Activated CD4-positive, alpha-beta T cell treated with anti-CD3 and anti-CD28 coated beads, Interleukin-2, amount 50 U/mL, for 1 hour (primary cell): Measurements from ENCODE around the gene SNRPF.
"Not testable (repeated sequence)": the region's sequence is repeated elsewhere in the genome, so short reads cannot be mapped to it uniquely, and the experiment has no call there.

Source experiments
- DNase-seq: peaks from one replicate; pipeline ENCODE4 v3.0.0-alpha.2; 2020

The SNRPF gene

DNA sequence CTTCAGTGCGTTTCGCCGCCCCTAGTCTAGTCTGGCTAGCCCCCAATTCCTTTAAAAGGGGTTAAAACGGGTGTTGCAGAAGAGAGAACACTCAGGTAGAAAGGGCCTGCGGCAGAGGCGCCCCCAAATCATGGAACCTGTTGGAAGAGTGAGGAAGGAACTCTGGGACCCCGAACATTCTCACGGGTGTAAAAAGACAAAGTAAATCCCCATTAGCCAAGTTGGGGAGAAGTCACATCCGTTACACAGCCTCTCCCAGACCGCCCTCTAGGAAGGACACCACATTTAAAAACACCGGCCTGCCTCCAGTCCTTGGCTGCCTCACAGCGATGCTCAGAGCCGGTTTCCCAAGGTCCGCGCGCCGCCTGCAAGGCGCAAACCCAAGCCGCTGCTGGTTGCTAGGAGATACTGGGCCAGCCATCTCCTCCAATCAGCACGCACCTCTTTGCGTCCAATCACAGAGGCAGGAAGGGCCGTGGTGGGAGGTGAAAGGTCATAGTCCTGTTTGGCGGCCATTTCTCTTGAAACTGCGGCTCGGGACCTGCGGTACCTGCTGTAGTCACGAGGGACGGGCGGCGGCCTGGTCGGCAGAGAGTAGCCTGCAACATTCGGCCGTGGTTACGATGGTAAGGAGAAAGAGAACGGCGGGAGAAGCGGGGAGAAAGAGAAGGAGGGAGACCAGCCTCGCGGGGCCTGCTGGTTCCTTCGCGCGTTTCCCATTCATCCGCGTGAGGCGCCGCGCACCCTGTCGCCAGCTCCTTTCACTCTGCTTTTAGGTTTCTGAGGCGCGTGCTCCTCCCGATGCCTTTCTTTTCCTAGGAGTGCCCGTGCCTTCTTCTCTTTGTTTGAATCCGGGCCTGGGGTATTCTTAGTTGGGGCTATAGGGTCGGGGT, at the start of gene SNRPF:
Gene SNRPF, plus strand, starts transcription at position 502 of the 893 bp plus-strand sequence. Its CDS starts 122 bp downstream, at position 624.
- peak; percentile 90 for DNase-seq

DNA sequence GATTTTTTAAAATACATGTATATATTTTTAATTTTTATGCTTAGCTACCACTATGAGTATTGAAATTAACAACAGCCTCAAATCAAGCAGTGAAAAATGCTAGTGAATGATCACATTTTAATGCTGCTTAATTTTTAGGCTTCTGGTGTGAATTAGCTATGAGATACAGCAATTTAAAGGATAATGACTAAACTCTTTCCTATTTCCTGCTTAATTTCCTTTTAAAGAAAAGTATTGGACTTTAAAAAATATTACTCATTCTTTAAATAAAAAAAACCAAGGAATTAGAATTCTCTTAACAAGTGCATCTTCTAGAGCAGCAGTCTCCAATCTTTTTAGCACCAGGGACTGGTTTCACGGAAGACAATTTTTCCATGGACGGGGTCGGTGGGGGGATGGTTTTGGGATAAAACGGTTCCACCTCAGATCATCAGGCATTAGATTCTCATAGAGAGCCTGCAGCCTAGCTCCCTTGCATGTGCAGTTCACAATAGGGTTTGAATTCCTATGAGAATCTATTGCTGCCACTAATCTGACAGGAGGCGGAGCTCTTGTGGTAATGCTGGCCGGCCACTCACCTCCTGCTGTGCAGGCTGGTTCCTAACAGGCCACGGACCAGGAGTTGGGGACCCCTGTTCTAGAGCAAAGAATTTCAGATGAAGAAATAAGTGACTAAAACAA, 49.6 kb upstream of the SNRPF start:
- no peak for DNase-seq

DNA sequence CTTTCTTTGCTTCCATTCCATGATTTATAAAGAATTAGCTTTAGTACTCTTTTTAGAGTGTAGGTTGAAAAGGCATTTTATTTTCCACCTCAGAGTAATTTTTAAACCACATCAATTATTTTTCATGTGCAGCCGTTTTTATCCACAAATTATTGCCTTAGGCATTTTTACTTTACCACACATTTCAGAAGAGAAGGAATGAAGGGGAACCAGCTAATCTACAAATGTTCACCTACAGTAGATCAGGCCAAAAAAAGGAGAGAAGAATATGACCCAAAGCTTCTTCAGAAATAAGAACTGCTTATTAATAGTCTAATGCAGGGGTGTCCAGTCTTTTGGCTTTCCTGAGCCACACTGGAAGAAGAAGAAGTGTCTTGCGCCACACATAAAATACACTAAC, 48.3 kb upstream of the SNRPF start:
- DNase-seq, result no peak

DNA sequence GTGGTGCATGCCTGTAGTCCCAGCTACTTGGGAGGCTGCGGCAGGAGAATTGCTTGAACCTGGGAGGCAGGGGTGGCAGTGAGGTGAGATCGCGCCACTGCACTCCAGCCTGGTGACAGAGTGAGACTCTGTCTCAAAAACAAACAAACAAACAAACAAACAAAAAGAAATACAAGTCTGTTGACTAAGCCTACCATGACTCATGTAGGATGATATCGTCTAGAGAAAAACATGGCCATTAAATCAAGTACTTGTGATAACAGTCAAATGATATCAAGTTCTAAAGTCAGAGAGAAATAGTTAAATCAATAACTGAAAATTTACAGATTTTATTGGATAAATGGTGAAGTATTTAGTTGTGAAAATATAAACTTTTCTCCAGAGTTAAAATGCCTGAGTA, 46.6 kb upstream of the SNRPF start:
- DNase-seq, result not testable (repeated sequence)

DNA sequence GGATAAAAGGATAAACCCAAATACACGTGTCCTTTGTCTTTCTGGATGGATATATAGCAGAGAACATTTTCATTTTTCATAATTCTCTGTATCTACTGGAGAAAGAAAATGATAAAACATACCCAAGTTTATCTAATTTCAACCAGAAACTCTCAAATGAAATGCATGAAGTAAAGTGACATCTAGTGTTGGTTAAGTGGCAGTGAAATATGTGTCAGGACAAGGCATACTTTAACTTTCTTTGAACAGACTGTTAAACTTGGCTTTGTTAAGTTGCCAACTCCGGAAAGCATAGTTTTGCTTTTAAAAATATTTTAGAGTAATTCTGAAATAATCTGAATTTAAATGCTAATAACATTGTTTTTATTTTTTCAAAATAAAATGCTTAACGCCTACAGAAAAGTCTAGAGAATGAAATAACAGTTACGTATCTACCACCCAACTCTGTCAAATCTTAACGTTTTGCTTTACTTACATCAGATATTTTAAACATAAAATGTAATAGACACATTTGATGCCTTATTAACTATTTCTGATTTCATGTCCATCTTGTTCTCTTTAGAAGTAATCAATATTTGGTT, 43.0 kb upstream of the SNRPF start:
- no peak for DNase-seq

DNA sequence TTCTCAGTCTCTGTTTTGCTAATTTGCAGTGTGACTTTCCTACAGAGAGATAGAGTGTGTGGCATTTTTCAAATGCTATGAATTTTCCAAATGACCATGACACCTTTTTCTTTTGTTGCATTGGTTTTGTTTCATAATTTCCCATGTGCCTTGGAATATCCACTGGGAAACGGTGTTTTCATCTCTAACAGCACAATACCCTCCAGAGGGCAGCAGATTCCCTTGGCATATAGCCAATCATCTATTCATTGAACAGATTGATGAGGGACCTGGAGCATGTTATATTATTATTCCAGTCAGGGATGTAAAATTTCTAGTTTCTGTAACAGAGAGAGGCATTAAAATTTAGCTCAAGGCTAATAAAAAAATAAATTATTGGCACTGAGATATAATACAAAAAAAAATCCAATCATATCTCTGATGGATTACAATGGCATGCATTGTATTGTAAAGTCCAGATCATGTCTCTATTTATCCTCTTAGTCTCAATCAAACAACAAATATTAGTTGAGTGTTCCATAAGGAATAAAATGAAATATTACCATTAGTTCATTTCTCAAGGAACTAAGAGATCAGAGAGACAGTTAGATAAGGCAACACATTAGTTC, 38.6 kb upstream of the SNRPF start:
- no peak for DNase-seq

DNA sequence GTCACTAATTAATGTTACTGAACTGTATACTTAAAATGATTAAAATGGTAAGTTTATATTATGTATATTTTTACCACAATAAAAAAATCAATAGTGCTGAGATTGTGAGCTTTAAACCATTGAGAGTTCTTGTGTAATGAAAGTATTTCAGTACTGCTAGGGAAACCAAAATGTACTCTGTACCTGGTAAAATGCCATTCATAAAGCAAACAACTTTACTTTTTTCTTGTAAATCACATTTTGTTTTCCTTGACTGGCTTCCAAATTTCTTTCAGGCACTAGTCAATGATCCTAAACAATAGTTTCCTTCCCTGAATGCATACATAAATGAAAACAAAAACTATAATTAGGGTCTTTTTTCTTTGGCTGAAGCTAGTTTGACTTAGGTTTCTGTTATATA, 29.4 kb upstream of the SNRPF start:
- DNase-seq, result no peak

DNA sequence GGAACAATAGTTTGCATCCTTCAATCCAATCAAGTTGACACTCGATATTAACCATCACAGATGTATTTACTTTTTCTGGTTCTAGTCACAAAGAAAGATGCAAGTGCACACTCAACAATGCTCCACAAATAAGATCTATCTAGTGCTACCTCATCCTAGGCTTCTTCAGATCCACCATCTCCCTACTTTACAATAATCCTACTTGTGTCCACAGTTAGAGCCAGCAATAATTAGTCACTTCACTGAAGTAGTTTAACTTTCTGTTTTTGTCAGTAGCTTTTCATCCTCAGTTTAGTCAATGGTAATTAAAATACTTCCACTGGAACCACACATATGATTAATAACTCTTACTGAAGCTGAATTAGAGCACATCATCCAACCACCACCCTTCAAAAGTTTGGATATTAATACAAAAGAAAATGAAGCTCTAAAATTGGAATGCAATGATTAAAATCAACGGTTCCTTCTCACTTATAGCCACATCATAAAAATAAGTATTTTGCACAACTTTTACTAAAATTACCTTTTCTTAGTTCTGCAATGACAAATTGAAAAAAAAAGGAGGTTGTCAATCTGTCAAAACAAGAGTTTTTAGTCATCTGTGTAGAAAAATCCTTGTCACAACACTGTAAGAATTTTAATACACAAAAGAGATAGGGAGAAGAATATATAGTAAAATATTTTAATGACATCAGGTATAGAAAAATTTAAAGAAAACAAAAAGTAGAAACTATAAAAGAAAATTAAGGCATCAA, 28.2 kb upstream of the SNRPF start:
- no peak for DNase-seq

DNA sequence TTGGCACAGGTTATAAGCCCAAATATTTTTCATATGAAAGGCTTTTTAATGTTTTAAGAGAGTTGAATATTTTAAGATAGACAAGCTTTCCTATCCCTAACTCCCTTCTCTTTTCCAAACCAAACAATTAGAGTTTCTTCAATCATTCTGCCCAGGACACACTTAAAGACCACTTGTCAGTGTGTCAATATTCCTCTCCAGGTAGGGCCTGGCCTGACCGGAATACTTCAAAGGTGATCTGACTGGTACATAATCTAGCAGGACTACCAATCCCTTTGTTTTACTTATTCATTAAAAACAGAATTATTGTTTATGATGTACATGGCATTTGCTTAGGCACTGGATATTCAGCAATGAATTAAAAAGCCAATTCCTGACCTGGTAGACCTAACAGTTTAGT, 24.2 kb upstream of the SNRPF start:
- DNase-seq, result no peak

DNA sequence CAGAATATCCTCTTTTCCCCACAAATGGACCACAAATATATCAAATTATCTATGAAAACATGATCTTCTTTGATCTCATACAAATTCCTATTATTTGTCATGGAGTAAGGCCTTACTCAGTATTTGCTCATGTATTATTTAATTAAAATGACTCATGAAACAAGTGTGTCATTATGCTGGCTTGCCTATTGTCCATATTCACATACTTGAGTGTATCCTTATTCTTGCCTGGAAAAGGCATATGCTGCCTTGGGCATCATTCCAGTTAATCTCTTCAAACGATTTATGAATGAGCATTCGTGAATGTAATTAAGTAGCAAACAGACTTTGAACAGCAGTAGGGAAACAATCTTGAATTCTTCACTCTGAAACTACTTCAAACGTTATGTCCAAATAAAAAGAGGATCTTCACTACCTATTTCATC, 22.6 kb upstream of the SNRPF start:
- DNase-seq, result no peak

DNA sequence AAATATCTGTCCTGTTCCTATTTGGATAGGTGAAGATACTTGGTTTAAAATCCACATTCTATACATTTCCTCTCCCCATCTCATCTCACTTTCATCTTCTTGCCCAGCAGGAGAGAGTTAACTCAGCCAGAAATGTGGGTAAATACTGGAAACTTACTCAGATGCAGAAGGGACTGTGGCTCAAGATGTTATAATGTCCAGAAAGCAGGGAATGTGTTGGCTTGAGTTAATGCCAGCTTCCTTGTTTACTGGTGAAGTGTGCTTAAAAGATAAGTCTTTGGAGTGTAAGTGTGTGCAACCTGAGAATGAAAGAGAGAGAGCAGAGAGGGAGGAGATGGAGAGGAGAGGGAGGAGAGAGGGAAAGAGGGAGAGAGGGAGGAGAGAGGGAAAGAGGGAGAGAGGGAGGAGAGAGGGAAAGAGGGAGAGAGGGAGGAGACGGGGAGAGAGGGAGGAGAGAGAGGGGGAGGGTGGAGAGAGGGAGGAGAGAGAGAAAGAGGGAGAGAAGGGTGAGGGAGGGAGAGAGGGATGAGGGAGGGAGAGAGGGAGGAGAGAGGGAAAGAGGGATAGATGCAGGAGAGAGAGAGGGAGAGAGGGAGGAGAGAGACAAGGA, 22.0 kb upstream of the SNRPF start:
- no peak for DNase-seq

DNA sequence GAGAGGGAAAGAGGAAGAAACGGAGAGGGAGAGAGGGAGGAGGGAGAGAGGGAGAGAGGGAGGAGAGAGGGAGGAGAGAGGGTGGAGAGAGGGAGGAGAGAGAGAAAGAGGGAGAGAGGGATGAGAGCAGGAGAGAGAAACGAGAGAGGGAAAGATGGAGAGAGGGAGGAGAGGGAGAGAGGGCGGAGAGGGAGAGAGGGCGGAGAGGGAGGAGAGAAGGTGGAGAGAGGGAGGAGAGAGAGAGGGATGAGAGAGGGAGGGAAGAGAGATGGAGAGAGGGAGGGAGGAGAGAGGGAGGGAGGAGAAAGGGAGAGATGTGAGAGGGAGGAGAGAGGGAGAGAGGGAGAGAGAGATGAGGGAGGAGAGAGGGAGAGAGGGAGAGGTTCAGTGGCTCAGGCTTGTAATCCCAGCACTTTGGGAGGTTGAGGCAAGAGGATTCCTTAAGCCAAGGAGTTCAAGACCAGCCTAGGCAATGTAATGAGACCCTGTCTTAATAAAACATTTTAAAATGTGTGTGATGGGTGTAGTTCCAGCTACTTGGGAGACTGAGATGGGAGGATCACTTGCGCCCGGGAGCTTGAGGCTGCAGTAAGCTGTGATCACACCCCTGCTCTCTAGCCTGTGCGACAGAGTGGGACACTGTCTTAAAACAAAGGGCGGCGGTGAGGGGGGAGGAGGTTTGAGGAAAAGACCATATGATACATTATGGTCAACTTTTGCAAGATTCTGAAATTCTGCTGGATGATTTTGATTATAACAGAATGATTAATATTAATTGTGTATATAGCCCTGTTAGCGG, 21.3 kb upstream of the SNRPF start:
- no peak for DNase-seq

DNA sequence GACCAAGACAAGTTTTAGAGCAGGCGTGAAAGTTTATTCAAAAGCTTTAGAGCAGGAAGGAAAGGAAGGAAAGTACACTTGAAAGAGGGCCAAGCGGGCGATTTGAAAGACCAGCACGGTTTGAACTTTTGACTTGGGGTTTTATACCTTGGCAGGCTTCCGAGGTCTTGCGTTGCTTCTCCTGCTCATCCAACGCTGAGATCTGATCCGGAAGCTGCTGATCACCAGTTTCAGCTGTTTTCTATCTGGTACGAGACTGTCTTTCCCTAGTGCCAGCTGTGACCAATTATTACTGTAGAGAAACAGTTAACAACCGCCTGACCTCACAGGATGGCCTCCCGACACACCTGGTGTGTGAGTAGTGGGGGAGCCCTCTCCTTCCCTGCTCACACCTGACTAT, 20.6 kb upstream of the SNRPF start:
- no peak for DNase-seq

DNA sequence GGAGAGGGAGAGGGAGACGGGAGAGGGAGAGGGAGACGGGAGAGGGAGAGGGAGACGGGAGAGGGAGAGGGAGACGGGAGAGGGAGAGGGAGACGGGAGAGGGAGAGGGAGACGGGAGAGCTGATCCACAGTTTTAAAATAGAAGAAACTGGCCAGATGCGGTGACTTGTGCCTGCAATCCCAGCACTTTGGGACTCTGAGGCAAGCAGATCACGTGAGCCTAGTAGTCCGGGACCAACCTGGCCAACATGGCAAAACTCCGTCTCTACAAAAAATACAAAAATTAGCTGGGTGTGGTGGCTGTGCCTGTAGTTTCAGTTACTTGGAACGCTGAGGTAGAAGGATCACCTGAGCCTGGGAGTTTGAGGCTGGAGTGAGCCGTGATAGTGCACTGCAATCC, 16.3 kb upstream of the SNRPF start:
- DNase-seq, result not testable (repeated sequence)

DNA sequence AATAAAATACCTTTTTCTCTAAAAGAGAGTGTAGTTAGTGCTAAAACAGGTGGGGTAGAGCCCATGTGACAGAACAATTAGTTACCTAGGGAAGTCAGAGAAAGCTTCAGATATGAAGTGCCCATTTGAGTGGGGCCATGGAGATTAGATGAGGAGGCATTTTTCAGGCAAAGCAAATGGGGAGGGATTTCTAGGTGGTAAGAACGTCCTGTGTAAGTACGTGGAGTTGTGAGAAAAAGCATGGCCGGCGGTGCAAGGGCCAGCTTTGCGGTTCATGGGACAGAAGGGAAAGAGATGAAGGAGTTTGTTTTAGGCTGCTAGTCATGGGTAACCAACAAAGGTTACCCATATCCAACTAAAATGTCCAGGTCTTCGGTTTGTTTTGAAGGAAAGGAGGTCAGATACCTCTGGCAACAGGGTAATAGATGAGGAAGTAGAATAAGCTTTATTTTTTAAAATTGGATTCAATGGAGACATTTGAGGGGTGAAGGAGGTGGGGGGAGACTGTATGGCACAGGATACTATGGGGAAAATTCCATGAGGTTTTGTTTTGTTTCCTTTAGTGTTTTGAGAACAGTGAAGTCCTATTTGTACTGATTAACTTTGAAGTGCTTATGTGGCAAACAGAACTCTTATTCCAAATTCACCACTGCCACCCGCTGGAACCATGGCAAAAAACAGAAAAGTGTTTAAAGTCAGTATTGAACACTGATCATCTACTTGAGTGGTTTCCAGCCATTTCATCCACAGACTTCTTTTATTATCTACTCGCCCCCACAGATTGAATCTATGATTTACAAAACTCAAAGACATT, 10.0 kb upstream of the SNRPF start:
- no peak for DNase-seq

DNA sequence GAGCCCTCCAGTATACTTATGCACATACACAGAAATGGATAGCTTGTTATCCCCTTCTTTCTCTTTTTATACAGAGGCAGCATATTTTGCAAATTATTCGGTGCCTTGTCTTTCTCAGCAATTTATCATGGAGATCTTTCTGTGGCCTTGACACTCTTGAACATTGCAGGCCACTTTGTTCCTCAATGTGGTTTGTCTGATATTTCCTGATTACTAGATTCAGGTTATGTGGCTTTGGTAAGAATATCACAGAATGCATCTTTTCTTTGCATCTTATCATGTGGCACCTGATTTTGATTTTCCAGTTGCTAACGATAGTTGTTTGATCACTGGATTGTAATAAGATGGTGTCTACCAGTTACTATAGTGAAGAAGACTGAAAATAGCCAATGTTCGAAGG, 7.1 kb upstream of the SNRPF start:
- no peak for DNase-seq

DNA sequence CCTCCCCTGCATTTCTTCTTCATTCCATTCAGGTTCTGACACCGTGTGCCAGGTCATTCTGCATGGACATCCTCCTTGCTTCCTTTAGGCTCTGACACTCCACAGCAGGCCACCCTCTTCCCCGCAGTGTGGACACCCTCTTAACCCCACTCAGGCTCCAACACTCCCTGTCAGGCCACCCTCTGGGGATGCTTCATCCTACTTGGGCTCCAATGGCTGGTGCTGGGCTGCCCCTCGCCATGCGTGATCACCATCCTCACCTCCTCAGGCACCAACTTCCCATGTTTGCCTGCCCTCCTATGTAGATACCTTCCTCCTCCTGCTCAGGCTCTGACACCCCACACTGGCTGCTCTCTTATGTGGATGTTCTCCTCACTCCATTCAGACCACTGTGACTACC, 6.6 kb upstream of the SNRPF start:
- no peak for DNase-seq

DNA sequence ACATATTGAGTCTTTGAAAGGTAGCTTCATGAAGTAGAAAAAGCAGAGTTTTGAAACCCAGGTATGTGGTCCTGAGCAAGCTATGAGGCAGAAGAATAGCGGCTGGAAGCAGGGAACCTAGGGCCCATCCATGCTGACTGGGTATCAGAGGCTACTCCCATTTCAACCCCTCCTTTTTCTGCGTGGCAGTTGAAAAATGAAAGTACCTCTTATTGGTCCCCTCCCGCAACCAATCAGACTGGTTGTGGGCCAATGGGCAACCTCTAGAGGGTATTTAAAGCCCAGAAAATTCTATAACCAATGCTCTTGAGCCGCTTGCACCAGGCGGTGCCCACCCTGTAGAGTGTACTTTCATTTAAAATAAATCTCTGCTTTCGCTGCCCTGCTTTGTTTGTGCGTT, 1.6 kb upstream of the SNRPF start:
- DNase-seq, result no peak

DNA sequence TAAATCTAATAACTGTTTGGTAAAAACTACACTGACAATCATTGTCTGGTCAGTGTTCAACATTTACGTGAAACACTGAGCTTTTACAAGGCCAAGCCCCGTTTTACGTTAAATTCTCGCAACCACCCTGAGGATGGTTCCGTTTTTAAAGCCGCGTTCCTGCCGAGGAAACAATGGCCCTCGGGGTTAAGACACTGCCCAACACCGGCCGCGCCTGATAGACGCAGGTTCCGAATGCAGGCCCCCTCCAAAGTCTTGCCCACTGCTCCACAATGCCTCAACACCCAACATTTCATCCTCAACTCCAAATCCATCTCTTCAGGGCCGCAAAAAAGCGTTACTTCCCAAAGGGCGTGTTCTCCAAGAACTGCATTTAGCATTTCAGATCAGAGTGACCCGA, 953 bp upstream of the SNRPF start:
- no peak for DNase-seq

DNA sequence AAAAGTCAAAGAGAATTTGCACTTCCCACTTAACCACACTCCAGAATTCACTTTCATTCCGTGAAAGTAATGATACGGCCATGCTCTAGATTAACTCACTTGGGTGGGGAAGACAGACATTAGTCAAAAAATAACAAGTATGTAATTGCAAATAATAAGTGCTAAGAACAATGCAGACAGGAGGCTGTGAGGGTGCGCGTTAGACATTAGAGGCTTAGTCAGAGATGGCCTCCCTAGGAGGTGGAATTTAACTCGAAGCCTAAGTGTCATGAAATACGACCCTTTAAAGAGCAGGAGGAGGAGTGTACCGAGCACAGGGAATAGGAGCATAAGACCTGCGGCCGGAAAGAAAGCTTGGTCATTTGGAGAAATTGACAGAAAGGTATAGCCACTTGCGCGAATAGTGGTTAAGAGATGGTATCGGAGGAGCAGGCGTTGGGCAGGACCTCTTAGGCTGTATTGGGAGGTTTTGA, 628 bp downstream of the SNRPF start:
- DNase-seq, result no peak
